ENCODE results near the gene LUZP1.

- no peak for TF ChIP-seq POLR2A (IDR thresholded peaks at IDR 0.05)
- TF ChIP-seq CTCF (IDR thresholded peaks at IDR 0.05) = no peak
Observed at GRCh38 chr1:23066075-23066474, 102.6 kb downstream of the LUZP1 start.

All from adrenal gland (tissue), 5 donors.